Kidney (tissue), 14 donors: ENCODE data around the gene PRRG3. TPM values are rescaled to one million over a fixed set of nuclear protein-coding genes. Genes with fewer than 3 reads are reported as not detected.

ENCODE experiments used
- DNase-seq, 5 donors: peaks; one replicate each; pipeline ENCODE4 v3.0.0-alpha.2; 2013 to 2020
- FAIRE-seq: peaks from 2 replicates; lab custom pipeline; 2012; peaks lifted over from hg19 to GRCh38; lab: Jason Lieb, UNC
- H3K27ac ChIP-seq, 2 donors: one replicate each; pipeline ENCODE4 v1.7.0; 2013; ENCODE audit warnings: low read depth in 2 of 2, low read length in 2 of 2, inconsistent platforms in 1 of 2
- H3K27me3 ChIP-seq: one replicate; pipeline ENCODE4 v1.7.1; 2013; ENCODE audit warnings: low read length, inconsistent platforms; ENCODE audit not compliant: control insufficient read depth, insufficient read depth
- H3K36me3 ChIP-seq, 3 donors: one replicate each; pipeline versions ENCODE4 v1.7.0 to v1.7.1; 2013; ENCODE audit warnings: low read length in 3 of 3, control low read depth in 1 of 3, inconsistent platforms in 1 of 3; ENCODE audit not compliant: insufficient read depth in 3 of 3, control insufficient read depth in 2 of 3
- H3K4me1 ChIP-seq, 3 donors: one replicate each; pipeline versions ENCODE4 v1.7.0 to v1.7.1; 2013; ENCODE audit warnings: low read length in 3 of 3, inconsistent platforms in 1 of 3, low read depth in 1 of 3; ENCODE audit not compliant: control insufficient read depth in 2 of 3, insufficient read depth in 2 of 3
- H3K4me3 ChIP-seq, 3 donors: one replicate each; pipeline versions ENCODE4 v1.7.0 to v1.8.1; 2013; ENCODE audit warnings: low read length in 3 of 3, control low read depth in 1 of 3, inconsistent platforms in 1 of 3
- H3K9ac ChIP-seq, 3 donors: one replicate each; pipeline versions ENCODE4 v1.7.0 to v1.7.1; 2013; ENCODE audit warnings: low read length in 3 of 3, control low read depth in 1 of 3, inconsistent platforms in 1 of 3
- H3K9me3 ChIP-seq, 3 donors: one replicate each; pipeline versions ENCODE4 v1.7.0 to v1.7.1; 2013; ENCODE audit warnings: low read length in 3 of 3, control low read depth in 1 of 3, inconsistent platforms in 1 of 3; ENCODE audit not compliant: control insufficient read depth in 2 of 3, insufficient read depth in 1 of 3
- CTCF ChIP-seq: IDR thresholded peaks from 3 replicates; pipeline ENCODE4 v1.5.1; 2012; ENCODE audit warnings: mild to moderate bottlenecking, moderate library complexity, borderline replicate concordance; ENCODE audit not compliant: insufficient read depth; ENCODE audit errors: extremely low read depth
- intact Hi-C: fragments of 100-400 bp; cut with DNase I; formaldehyde crosslinking; loops from one replicate; pipeline ENCODE4 v1.11.1; 2022
- polyA plus RNA-seq: library from polyadenylated mRNA; stranded (reverse); fragments of 350-450 nt; fragmentation: Illumina TruSeq; extraction: RNeasy Lipid Tissue Mini Kit (QIAGEN cat#74804); gene quantifications from one replicate; pipeline ENCODE4 v1.2.3, GENCODE V29; 2014; ENCODE audit warnings: low read depth, low replicate concordance; ENCODE audit not compliant: insufficient read depth
- total RNA-seq: library from RNA; stranded (reverse); fragmentation: NEBNext Ultra II Directional; extraction: Animal tissue kit (Norgen Biotek cat#: 25700); gene quantifications from one replicate; pipeline ENCODE4 v1.2.1, GENCODE V29; 2021
- donor health status: control.
- donor health status: control.
- donor health status: control.
- donor health status: control.
- donor health status: control.
- donor health status: DM: yes; HTN: yes; CAD: no.
- donor health status: Normal renal cell carcinoma (clear cell type).

Gene PRRG3
- total and polyA plus RNA-seq, 2 donors from 2014 or later = 0.24 to 0.44 TPM

- H3K9me3 ChIP-seq = no peaks in the 10 kb centered on the region
- no peaks in the 10 kb centered on the region for H3K4me1 ChIP-seq
- H3K27ac ChIP-seq = no peak overlapping the region
- intact Hi-C loops = no loop called here
- no peaks in the 10 kb centered on the region for H3K27me3 ChIP-seq
- no peak for FAIRE-seq
- H3K9ac ChIP-seq = no peak overlapping the region
- no peak for TF ChIP-seq CTCF
- DNase-seq = no peak
- no peaks in the 10 kb centered on the region for H3K36me3 ChIP-seq
- no peak overlapping the region for H3K4me3 ChIP-seq
These were observed 17.0 kb downstream of the PRRG3 start for GRCh38 chrX:151712253-151712652.

GRCh38 chrX:151713849-151714248, 18.6 kb downstream of the PRRG3 start:
- Histone ChIP-seq H3K27me3 (no peaks in the 10 kb centered on the region), H3K27ac (no peak overlapping the region), H3K9ac (no peak overlapping the region), H3K9me3 (no peaks in the 10 kb centered on the region), H3K4me1 (no peaks in the 10 kb centered on the region), H3K4me3 (no peak overlapping the region), H3K36me3 (no peaks in the 10 kb centered on the region)
- intact Hi-C loops = no loop called here
- DNase-seq = no peak
- FAIRE-seq = no peak
- TF ChIP-seq CTCF = no peak

- Histone ChIP-seq H3K9ac (no peak overlapping the region), H3K4me3 (no peak overlapping the region), H3K27ac (no peak overlapping the region), H3K9me3 (no peaks in the 10 kb centered on the region), H3K36me3 (no peaks in the 10 kb centered on the region), H3K4me1 (no peaks in the 10 kb centered on the region), H3K27me3 (no peaks in the 10 kb centered on the region)
- intact Hi-C loops = no loop called here
- TF ChIP-seq CTCF = no peak
- FAIRE-seq (no peak), DNase-seq (no peak)
These were observed 19.1 kb downstream of the PRRG3 start for GRCh38 chrX:151714362-151714761.

- H3K9ac ChIP-seq = no peak within 1 kb of the TSS
- TF ChIP-seq CTCF = no peak
- H3K27ac ChIP-seq = no peak within 1 kb of the TSS
- H3K27me3 ChIP-seq = no peaks in the 10 kb centered on the region
- H3K36me3 ChIP-seq = no peaks in the 10 kb centered on the region
- DNase-seq (no peak), FAIRE-seq (no peak)
- H3K9me3 ChIP-seq = no peaks in the 10 kb centered on the region
- no peaks in the 10 kb centered on the region for H3K4me1 ChIP-seq
- no peak within 1 kb of the TSS for H3K4me3 ChIP-seq
- intact Hi-C loops = no loop called here
These were observed 20.5 kb downstream of the PRRG3 start, which contains the start of gene FATE1 for GRCh38 chrX:151715752-151716151. TSS of gene FATE1 (plus strand) at chrX:151716035. CDS start at chrX:151716120, 85 bp downstream.
